ENCODE data around the gene MEGF11. TPM values are rescaled to one million over a fixed set of nuclear protein-coding genes. Genes with fewer than 3 reads are reported as not detected.
"Not testable (repeated sequence)": the region's sequence is repeated elsewhere in the genome, so short reads cannot be mapped to it uniquely, and the experiment has no call there.

MEGF11 gene
- total and polyA plus RNA-seq, 2 donors: 0.11 to 0.13 TPM

- WGBS: 88% methylated on average over 5 of the region's 5 CpGs
Observed at GRCh38 chr15:65893060-65893459, 360.5 kb downstream of the MEGF11 start.

GRCh38 chr15:65888981-65889380 lies 364.6 kb downstream of the MEGF11 start:
- Histone ChIP-seq H3K27ac (ENCODE audit: low read depth) (no peak overlapping the region), H3K4me1 (ENCODE audit: insufficient read depth) (no peaks in the 10 kb centered on the region), H3K36me3 (ENCODE audit: insufficient read depth) (peaks cover 4% of the 10 kb centered on the region), H3K4me3 (ENCODE audit: low read depth, low read length) (no peak overlapping the region)
- DNase-seq (ENCODE audit: extremely low spot score): no peak
- 84% methylated on average over 3 of the region's 3 CpGs for WGBS

More at GRCh38 chr15:65893060-65893459, 360.5 kb downstream of the MEGF11 start:
- Histone ChIP-seq H3K4me3 (ENCODE audit: low read depth, low read length) (no peak overlapping the region), H3K4me1 (ENCODE audit: insufficient read depth) (no peaks in the 10 kb centered on the region), H3K27ac (ENCODE audit: low read depth) (no peak overlapping the region), H3K36me3 (ENCODE audit: insufficient read depth) (peaks cover 3% of the 10 kb centered on the region)
- no peak for DNase-seq (ENCODE audit: extremely low spot score)

GRCh38 chr15:65887565-65887964 lies 366.0 kb downstream of the MEGF11 start:
- Histone ChIP-seq H3K4me1 (ENCODE audit: insufficient read depth) (no peaks in the 10 kb centered on the region), H3K27ac (ENCODE audit: low read depth) (no peak overlapping the region), H3K36me3 (ENCODE audit: insufficient read depth) (peaks cover 6% of the 10 kb centered on the region), H3K4me3 (ENCODE audit: low read depth, low read length) (no peak overlapping the region)
- 85% methylated on average over 3 of the region's 3 CpGs for WGBS
- no peak for DNase-seq (ENCODE audit: extremely low spot score)

GRCh38 chr15:65885668-65886218 lies 367.8 kb downstream of the MEGF11 start:
- Histone ChIP-seq H3K4me1 (ENCODE audit: insufficient read depth) (no peaks in the 10 kb centered on the region), H3K27ac (ENCODE audit: low read depth) (no peak overlapping the region), H3K4me3 (ENCODE audit: low read depth, low read length) (no peak overlapping the region), H3K36me3 (ENCODE audit: insufficient read depth) (peaks cover 6% of the 10 kb centered on the region)
- DNase-seq (ENCODE audit: extremely low spot score): no peak
- WGBS: 69% methylated on average over 4 of the region's 4 CpGs

GRCh38 chr15:65884511-65884910 lies 369.0 kb downstream of the MEGF11 start:
- Histone ChIP-seq H3K27ac (ENCODE audit: low read depth) (no peak overlapping the region), H3K4me1 (ENCODE audit: insufficient read depth) (no peaks in the 10 kb centered on the region), H3K4me3 (ENCODE audit: low read depth, low read length) (no peak overlapping the region), H3K36me3 (ENCODE audit: insufficient read depth) (peaks cover 6% of the 10 kb centered on the region)
- no peak for DNase-seq (ENCODE audit: extremely low spot score)

GRCh38 chr15:65883571-65883970 lies 370.0 kb downstream of the MEGF11 start:
- H3K4me1 ChIP-seq (ENCODE audit: insufficient read depth): no peaks in the 10 kb centered on the region
- WGBS: 92% methylated on average over 6 of the region's 6 CpGs
- peaks cover 6% of the 10 kb centered on the region for H3K36me3 ChIP-seq (ENCODE audit: insufficient read depth)
- DNase-seq (ENCODE audit: extremely low spot score): no peak
- H3K27ac ChIP-seq (ENCODE audit: low read depth): no peak overlapping the region
- no peak overlapping the region for H3K4me3 ChIP-seq (ENCODE audit: low read depth, low read length)

- Histone ChIP-seq H3K27ac (ENCODE audit: low read depth) (no peak overlapping the region), H3K4me3 (ENCODE audit: low read depth, low read length) (no peak overlapping the region), H3K4me1 (ENCODE audit: insufficient read depth) (no peaks in the 10 kb centered on the region), H3K36me3 (ENCODE audit: insufficient read depth) (peaks cover 2% of the 10 kb centered on the region)
- DNase-seq (ENCODE audit: extremely low spot score): no peak
- WGBS: 81% methylated on average over 3 of the region's 3 CpGs
Observed at GRCh38 chr15:65881766-65882434, 371.6 kb downstream of the MEGF11 start.

- no peak for DNase-seq (ENCODE audit: extremely low spot score)
- 87% methylated on average over 3 of the region's 3 CpGs for WGBS
- peaks cover 2% of the 10 kb centered on the region for H3K36me3 ChIP-seq (ENCODE audit: insufficient read depth)
Observed at GRCh38 chr15:65877749-65878148, 375.8 kb downstream of the MEGF11 start.

GRCh38 chr15:65875458-65875857 lies 378.1 kb downstream of the MEGF11 start:
- peaks cover 2% of the 10 kb centered on the region for H3K36me3 ChIP-seq (ENCODE audit: insufficient read depth)
- no peak overlapping the region for H3K4me3 ChIP-seq (ENCODE audit: low read depth, low read length)
- H3K27ac ChIP-seq (ENCODE audit: low read depth): no peak overlapping the region
- WGBS: 88% methylated on average over 1 of the region's 1 CpG
- no peak for DNase-seq (ENCODE audit: extremely low spot score)
- H3K4me1 ChIP-seq (ENCODE audit: insufficient read depth): no peaks in the 10 kb centered on the region

More at GRCh38 chr15:65877749-65878148, 375.8 kb downstream of the MEGF11 start:
- H3K27ac ChIP-seq (ENCODE audit: low read depth): no peak overlapping the region
- no peak overlapping the region for H3K4me3 ChIP-seq (ENCODE audit: low read depth, low read length)
- H3K4me1 ChIP-seq (ENCODE audit: insufficient read depth): no peaks in the 10 kb centered on the region

- no peak overlapping the region for H3K27ac ChIP-seq (ENCODE audit: low read depth)
- peaks cover 2% of the 10 kb centered on the region for H3K36me3 ChIP-seq (ENCODE audit: insufficient read depth)
- no peaks in the 10 kb centered on the region for H3K4me1 ChIP-seq (ENCODE audit: insufficient read depth)
- H3K4me3 ChIP-seq (ENCODE audit: low read depth, low read length): no peak overlapping the region
- DNase-seq (ENCODE audit: extremely low spot score): no peak
Observed at GRCh38 chr15:65873256-65873655, 380.3 kb downstream of the MEGF11 start.

- not testable (repeated sequence) for DNase-seq (ENCODE audit: extremely low spot score); H3K4me3 ChIP-seq (ENCODE audit: low read depth, low read length); H3K4me1 ChIP-seq (ENCODE audit: insufficient read depth); H3K27ac ChIP-seq (ENCODE audit: low read depth); H3K36me3 ChIP-seq (ENCODE audit: insufficient read depth)
- WGBS: 83% methylated on average over 5 of the region's 5 CpGs
Observed at GRCh38 chr15:65872596-65872995, 381.0 kb downstream of the MEGF11 start.

- DNase-seq (ENCODE audit: extremely low spot score); H3K4me3 ChIP-seq (ENCODE audit: low read depth, low read length); H3K27ac ChIP-seq (ENCODE audit: low read depth); H3K4me1 ChIP-seq (ENCODE audit: insufficient read depth); H3K36me3 ChIP-seq (ENCODE audit: insufficient read depth): not testable (repeated sequence)
- WGBS: 90% methylated on average over 9 of the region's 9 CpGs
Observed at GRCh38 chr15:65871886-65872285, 381.7 kb downstream of the MEGF11 start.

GRCh38 chr15:65870889-65871533 lies 382.5 kb downstream of the MEGF11 start:
- peak overlapping the region; percentile 51 for H3K4me3 ChIP-seq (ENCODE audit: low read depth, low read length)
- H3K36me3 ChIP-seq (ENCODE audit: insufficient read depth): peaks cover 2% of the 10 kb centered on the region
- DNase-seq (ENCODE audit: extremely low spot score): no peak
- no peak overlapping the region for H3K27ac ChIP-seq (ENCODE audit: low read depth)
- 35% methylated on average over 2 of the region's 2 CpGs for WGBS
- H3K4me1 ChIP-seq (ENCODE audit: insufficient read depth): no peaks in the 10 kb centered on the region
